NCI-H2227 (cell line): Measurements from ENCODE around the gene USP34.
"Not testable (repeated sequence)": the region's sequence is repeated elsewhere in the genome, so short reads cannot be mapped to it uniquely, and the experiment has no call there.

Experiments used
- DNase-seq: peaks from one replicate; lab custom pipeline; 2025; ENCODE audit not compliant: unreplicated experiment; lab: John Stamatoyannopoulos, UW

USP34 gene

DNA sequence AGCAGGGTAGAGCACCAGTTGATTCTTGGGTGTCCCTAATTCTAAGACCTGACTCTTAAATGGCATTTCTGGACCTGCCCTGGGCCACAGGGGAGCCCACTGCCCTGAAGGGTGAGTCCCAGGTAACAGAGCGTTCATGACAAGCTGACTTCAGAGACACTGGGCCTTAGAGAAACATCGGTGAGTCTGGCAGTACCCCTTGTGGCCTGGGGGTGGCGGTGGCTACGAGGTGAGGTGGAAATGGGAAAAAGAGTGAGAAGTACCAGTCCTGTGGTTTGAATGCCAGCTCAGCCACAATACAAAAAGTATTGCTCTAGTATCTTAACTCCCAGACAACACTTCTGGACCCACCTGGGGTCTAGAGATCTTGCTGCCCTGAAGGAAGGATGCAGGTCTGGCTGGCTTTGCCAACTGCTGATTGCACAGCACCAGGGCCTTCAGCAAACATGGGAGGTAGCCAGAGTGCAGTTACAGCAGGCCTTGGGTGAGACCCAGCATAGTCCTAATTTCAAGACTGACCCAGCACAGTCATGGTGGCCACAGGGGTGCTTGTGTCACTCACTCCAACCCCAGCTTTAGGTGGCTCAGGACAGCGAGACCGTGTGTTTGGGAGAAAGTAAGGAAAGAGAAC lies 44.5 kb downstream of the USP34 start:
- DNase-seq, result peak; percentile 8

DNA sequence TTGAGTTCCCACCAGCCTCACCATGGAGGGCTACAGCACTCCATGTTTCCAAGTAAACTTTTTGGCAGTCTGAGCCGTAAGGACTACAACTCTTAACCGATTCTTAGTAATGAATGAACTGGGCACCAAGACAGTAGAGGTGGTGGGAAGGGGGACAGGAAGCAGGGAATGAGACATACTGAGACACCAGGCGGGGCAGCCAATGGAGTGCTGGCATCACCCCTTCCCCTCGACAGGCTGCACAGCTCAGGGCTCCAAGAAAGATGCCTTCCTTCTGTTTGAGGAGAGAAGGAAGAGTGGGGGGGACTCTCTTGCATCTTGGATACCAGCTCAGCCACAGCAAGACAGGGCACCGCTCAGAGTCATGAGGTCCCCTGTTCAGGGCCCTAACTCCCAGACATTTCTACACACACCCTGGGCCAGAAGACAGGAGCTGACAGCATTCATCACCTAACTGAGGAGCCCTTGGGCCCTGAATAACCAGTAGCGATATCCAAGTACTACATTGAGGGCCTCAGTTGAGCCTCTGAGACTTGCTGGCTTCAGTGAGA lies 45.2 kb downstream of the USP34 start:
- no peak for DNase-seq

DNA sequence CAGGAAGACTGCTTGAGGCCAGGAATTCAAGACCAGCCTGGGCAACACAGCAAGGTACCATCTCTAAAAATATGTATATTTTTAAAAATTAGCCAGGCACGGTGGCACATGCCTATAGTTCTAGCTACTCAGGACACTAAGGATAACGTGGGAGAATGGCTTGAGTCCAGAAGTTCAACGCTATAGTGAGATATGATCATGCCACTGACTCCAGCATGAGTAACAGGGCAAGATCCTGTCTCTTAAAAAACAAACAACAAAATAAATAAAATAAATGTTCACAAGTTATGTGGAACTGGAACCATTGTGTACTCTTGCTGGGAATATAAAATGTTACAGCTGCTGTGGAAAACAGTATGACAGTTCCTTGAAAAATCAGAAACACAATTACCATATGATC lies 47.2 kb downstream of the USP34 start:
- DNase-seq, result no peak

DNA sequence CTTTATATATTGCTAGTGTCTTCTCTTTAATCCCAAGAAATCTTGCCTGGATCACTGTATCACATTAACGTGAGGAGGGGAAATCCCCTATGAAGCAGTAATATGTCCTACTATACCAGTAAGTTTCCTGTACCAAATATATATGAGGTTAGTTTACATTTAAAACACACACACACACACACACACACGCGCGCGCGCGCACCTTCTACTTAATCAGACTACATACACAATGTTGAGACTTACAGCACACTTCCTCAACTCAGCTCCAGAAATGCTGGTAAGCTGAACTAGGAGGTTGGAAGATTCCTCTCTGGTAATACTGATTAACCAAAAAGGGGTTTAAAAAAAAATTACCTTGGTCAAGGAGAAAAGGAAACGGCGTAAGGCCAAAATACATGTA lies 49.3 kb downstream of the USP34 start:
- no peak for DNase-seq

DNA sequence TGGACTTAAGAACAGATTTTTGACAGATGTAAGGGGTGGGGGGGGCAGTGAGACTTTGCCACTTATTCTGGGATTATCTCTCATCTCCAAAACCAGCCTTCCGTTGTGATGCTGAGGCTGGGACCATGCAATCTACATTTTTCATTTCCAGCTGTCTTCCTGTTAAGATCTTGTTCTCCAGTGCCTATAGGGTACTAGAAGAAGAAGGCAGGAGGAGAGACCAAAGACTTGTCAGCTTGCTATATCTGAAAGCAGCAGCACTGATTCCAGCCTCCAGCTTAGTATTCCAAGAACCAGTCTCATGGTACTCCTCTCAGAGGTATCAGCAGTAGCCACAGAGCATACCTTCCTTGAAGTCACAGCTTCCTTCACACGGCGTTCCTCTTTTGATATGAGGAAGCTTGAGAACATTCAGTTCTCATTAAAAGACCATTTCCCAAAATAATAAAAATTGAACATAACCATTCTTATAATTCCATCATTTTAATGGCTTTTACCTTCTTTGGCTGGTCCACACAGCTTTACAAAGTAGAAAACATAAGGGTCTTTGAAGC lies 49.8 kb downstream of the USP34 start:
- no peak for DNase-seq

DNA sequence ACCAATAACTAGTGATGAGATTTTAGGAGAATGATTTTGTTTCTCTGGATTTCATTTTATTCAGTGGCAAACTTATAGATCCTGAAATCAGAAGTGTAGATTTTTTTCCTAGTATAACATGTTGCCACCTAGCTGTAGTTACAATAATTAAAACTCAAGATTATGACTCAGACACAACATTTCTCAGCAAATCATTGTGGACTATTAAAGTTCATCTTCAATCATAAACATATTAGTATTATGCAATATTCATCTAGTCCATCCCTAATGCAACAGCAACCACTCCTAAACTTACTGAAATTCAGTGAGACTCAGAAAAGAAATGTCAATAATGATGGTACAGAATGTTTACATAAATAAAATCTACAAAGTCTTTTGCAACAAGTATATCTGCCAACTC lies 51.3 kb downstream of the USP34 start:
- DNase-seq, result no peak

DNA sequence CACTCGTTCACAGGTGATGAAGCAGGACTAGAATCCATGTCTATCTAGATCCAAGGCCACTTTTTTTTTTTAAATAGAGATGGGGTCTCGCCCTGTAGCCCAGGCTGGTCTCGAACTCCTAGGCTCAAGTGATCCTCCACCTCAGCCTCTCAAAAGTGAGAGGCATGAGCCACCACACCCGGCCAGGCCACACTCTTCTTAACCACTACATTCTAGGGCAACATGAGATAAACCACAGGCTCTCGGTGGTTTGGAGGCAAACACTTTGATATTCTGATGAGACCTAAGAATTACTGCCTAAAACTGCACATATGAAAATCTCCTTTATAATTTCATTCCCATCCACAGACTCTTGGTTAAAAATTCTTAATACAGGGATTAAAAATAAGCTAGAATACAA lies 51.8 kb downstream of the USP34 start:
- no peak for DNase-seq

DNA sequence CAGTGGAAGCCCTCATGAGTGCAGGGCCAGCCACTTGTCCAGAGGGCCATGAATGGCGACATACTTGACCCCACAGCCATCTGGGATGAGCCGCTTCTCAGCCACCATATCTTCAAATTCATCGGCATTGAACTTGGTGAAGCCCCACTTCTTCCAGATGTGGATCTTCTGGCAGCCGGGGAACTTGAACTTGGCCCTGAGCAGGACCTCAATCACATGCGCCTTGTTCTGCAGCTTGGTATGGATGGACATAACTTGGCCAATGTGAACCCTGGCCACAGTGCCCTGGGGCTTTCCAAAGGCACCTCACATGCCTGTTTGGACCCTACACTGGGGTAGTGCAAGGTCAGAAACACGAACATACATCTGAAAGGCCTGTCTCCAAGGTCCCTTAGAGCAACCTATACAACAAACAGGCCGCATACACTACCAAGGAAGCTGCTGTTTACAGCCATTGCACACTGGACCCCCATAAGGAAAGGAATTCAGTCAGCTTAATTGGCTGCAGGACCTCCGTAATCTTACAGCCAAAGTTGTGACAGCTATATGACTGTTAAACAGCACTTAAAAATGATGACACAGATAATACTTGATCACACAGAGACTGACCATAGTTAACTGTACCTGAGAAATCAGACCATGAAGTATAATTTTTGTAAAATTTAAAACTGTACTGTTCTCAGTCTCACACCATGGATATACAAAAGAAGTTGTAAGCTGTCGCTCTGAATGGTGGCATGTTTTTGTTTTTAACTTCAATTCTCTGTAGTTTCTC lies 53.8 kb downstream of the USP34 start:
- no peak for DNase-seq

DNA sequence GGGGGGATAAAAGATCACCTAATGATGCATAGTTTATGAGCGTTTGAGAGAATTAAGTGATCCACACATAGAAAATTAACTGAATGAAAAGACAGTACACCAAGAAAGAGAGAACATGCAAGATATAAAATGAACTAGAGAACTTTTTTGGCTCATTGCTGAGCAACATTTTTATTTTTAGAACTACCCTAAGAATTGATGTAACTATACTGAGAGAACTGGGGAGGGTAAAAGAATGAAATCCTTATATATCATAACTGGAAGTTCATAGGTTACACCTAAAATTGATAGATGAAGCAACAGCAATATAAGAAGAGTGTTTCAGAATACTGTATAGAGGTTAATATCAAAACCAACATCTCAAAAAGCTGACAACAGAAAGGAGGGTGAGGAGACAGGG lies 55.6 kb downstream of the USP34 start:
- no peak for DNase-seq

DNA sequence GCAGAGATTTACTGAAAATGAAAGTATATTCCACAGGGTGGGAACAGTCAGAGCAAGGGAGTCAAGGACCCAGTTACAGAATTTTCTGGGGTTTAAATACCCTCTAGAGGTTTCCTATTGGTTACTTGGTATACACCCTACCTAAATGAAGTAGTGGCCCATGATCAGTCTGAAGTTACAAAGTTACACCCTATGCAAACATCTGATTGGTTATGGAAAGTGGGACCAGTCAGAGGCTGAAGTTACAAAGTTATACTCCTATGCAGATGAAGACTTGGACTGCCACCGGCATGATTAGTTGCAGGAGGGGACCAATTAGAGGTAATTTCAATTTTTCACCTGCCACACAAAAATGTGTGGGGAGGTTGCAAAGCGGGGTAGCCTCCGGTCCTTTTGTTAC lies 56.2 kb downstream of the USP34 start:
- DNase-seq, result no peak

DNA sequence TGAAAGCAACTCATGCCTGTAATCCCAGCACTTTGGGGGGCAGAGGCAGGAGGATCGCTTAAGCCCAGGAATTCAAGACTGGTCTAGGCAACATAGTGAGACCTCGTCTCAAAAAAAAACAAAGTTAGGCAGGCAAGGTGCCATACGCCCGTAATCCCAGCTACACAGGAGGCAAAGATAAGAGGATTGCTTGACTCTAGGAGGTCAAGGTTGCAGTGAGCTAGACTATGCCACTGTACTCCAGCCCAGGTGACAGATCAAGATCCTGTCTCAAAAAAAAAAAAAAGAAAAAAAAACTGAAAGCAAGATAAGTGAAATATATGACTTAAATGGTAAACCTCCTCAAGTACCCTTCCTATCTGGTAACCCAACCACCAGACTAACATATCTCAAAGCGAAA lies 59.8 kb downstream of the USP34 start:
- no peak for DNase-seq

DNA sequence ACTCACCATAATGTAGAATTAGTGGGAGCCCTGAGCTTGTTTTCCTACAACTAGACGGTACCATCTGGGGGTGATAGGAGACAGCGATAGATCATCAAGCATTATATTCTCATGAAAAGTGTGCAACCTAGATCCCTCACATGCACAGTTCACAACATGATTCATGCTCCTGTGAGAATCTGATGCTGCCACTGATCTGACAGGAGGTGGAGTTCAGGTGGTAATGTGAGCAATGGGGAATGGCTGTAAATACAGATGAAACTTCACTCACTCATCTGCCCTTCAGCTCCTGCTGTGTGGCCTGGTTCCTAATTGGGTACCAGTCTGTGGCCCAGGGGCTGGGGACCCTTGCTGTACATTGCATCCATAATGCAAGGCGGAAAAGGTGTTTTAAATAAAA lies 60.7 kb downstream of the USP34 start:
- no peak for DNase-seq

DNA sequence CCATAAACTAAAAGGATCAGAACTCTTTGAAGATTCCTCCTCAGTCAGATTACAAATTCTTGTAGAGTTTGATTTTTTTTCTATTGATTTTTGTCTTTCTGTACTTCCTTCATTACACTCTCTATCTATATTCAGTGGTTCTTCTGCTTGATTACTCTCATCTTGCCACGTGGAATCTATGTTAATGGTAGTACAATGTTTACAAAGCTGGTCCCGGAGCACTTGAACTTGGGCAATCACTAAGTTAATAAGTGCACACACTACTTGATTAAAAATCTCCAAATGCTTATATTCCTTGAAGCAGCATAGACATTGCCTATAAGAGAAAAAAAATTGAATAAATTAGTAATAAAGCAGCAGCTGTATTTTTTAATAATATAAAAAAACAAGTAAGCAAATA lies 65.1 kb downstream of the USP34 start:
- DNase-seq, result no peak

DNA sequence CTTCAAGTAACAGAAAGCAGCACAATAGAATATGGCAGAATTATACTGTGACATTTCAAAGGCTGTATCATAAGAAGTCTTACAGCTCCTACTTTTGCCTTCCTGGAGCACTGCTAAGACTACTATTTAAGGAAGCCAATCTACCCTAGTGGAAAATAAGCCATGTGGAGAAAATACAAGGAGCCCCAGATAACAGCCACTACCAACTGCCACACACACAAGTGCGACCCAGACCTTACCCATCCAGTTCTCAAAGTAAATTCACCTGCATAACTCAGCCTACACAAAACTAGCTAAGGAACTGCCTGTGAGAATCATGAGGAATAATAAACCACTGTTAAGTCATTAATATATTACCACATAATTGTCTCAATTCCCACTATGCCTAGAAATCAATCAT lies 66.4 kb downstream of the USP34 start:
- DNase-seq, result no peak

DNA sequence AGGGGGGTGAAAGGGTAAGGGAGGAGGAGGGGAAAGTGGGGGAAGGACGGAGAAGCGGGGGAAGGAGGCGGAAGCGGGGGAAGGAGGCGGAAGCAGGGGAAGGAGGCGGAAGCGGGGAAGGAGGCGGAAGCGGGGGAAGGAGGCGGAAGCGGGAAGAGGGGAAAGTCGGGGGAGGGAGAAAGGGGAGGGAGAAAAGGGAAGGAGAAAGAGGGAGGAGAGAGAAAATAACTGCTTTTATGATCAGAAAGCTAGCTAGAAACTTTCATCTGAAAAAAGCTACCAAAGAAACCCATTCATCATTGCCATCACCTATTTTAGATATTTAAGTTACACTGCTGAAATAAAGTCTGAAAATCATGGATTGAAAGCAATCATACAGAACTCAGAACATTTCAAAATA lies 72.5 kb downstream of the USP34 start:
- no peak for DNase-seq

DNA sequence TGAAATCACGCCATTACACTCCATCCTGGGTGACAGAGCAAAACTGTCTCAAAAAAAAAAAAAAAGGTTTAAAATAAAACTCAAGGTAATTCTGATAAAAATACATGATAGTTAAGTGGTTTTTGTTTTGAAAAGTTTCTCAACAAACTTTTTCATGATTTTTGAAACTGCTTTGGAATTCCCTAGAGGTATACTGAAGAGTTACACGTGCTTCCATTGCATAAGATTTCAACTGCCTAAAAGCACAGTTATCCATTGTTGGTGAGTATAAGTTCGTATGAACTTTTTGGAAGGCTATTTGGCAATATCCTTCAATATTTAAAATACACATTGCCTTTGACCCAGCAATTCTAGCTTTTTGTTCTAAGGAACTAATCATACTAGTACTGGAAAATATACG lies 74.9 kb downstream of the USP34 start:
- no peak for DNase-seq

DNA sequence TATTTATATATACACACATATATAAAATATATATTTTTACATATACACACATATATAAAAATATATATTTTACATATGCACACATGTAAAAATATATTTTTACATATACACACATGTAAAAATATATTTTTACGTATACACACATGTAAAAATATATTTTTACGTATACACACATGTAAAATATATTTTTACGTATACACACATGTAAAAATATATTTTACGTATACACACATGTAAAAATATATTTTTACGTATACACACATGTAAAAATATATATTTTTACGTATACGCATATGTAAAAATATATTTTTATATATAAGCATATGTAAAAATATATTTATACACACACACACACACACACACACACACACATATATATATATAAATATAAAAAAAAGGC lies 83.3 kb downstream of the USP34 start:
- not testable (repeated sequence) for DNase-seq

DNA sequence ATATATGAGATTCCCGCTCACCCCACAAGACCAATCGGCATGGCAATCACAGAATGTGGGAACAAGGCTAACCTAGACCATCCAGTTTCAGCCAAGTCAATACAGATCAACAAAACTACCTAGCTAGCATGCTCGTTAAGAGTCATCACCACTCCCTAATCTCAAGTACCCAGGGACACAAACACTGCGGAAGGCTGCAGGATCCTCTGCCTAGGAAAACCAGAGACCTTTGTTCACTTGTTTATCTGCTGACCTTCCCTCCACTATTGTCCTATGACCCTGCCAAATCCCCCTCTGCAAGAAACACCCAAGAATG lies 90.0 kb downstream of the USP34 start:
- not testable (repeated sequence) for DNase-seq

DNA sequence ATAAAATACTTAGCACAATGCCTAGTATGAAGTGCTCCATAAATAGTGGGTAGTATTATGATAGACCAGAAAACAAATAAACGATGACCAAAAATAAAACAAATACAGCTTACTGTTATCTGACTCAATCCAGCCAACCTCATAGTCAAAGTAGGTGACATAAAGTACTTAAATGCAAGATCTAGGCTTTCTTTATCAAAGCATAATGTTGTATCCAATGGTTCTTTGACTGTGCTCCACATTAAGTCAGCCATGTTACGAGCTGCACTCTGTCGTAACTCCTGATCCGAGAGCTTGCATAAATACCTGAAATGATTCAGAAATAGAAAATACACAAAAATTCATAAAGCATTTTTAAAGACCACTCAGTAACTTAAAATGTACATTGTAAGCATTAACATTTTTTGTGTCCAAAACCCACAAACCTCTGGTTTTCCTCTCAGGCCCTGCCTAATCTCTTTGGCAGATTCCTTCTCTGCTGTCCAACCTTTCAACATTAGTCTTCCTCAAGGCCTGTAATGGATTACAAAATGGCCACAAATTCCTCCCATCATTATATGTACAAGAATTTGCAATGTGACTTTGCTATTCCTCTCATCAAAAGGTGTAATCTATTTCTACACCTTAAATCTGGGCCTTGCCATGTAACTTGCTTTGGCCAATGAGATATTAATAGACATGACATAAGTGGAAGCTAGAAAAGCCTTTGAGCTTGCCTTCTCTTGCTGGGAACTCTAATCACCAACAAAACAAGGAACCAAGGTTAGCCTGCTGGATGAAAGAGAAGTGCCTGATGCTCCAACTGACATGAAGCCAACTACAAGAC lies 90.6 kb downstream of the USP34 start:
- no peak for DNase-seq

DNA sequence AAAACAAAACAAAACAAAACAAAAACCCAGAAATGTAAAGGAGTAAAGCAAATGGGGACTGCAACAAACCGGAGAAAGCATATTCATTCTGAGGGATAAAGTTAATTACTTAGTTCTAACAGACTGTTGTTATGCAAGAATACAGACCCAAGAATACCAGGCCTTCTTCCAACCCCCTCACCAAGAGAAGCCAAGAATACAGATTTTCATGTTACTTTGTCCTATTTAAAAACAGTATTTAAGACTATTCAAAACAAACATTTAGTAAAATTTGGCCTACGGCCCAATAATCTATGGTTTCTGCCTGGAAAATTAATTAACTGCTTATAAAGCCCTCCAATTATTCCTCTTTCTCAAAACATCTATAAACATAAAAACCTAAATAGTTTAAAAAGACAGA lies 91.4 kb downstream of the USP34 start:
- DNase-seq, result no peak

DNA sequence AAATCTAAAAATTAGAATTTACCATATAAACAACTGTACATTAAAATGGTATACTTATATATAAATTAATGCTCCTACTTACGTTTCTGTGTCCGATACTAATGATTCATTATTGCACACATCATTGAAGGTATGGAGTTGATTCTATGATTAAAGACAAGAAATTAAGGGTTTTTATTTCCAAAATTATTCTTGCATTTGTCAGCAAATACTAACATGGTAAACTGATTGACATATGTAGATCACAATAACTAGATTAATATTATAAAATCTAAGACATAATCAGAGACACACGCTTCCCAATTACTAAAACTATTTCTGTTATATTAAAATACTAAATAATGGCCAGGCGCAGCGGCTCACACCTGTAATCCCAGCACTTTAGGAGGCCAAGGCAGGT lies 92.6 kb downstream of the USP34 start:
- no peak for DNase-seq

DNA sequence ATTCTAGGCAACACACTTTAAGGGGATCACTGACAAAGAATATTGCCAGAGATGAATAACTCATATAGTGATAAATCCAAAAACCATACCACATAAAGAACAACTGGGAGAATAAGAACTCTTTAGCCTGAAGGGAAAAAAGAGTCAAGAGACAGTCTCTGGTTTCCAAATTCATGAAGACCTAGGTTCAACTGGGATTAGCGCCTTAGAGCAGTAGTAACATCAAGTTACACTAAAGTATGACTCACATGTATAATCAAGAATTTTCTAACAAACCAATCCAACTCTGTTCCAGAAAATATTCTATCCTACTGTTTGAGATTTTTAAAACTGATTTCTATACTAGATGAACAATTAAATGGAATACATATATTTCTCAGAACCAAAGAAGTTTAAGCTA lies 93.8 kb downstream of the USP34 start:
- DNase-seq, result no peak
